Measurements from ENCODE around the gene TRIM67.

DNA sequence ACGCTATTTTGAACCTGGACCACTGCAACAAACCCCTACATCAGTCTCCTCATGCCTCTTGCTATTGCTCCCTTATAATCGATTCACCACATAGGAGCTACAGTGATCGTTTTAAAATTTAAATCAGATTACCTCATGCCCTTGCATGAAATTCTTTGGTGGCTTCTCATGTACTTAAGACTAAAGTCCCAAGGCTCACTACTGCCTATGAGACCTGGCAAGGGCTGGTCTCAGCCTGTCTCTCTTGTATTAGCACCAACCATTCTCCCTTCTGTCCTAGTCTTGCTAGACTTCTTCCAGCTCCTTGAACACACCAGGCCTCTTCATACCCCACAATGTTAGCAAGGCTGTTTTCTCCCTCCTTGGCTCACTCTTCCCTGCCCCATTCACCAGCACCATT, 72.6 kb downstream of the TRIM67 start:
- TF ChIP-seq, protein P1, sequence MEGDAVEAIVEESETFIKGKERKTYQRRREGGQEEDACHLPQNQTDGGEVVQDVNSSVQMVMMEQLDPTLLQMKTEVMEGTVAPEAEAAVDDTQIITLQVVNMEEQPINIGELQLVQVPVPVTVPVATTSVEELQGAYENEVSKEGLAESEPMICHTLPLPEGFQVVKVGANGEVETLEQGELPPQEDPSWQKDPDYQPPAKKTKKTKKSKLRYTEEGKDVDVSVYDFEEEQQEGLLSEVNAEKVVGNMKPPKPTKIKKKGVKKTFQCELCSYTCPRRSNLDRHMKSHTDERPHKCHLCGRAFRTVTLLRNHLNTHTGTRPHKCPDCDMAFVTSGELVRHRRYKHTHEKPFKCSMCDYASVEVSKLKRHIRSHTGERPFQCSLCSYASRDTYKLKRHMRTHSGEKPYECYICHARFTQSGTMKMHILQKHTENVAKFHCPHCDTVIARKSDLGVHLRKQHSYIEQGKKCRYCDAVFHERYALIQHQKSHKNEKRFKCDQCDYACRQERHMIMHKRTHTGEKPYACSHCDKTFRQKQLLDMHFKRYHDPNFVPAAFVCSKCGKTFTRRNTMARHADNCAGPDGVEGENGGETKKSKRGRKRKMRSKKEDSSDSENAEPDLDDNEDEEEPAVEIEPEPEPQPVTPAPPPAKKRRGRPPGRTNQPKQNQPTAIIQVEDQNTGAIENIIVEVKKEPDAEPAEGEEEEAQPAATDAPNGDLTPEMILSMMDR (conservative IDR thresholded peaks at IDR 0.05; ENCODE audit: low read depth, low read length), result no peak
- no peak for TF ChIP-seq EZH2 (IDR thresholded peaks at IDR 0.05; ENCODE audit: low read length, unreplicated experiment)
